Measurements from ENCODE around the gene MYBPC3. TPM values are rescaled to one million over a fixed set of nuclear protein-coding genes. Genes with fewer than 3 reads are reported as not detected.

The MYBPC3 gene
- total RNA-seq, 1 experiment from 2014 or later: not detected

GRCh38 chr11:47302853-47303252 is 49.6 kb downstream of the MYBPC3 start:
- intact Hi-C loops (cut with micrococcal nuclease): no loop called here
- Mint-ChIP-seq H3K36me3 (ENCODE audit: insufficient read depth, unreplicated experiment) (peaks cover 69% of the 10 kb centered on the region), H3K27ac (ENCODE audit: low read depth, unreplicated experiment) (no peak overlapping the region), H3K4me1 (ENCODE audit: insufficient read depth, unreplicated experiment) (no peaks in the 10 kb centered on the region), H3K27me3 (ENCODE audit: insufficient read depth, unreplicated experiment) (no peaks in the 10 kb centered on the region), H3K4me3 (ENCODE audit: unreplicated experiment) (no peak overlapping the region), H3K9me3 (ENCODE audit: unreplicated experiment) (peaks cover 8% of the 10 kb centered on the region)
- POLR2A ChIA-PET: no interaction called here
- CTCF ChIA-PET: no interaction called here
- TF ChIP-seq CTCF (IDR thresholded peaks at IDR 0.05; ENCODE audit: unreplicated experiment): no peak
- no TSS peak for BruUV-seq (replicated peaks)
- DNase-seq (ENCODE audit: unreplicated experiment): no peak

- no peak for TF ChIP-seq CTCF (IDR thresholded peaks at IDR 0.05; ENCODE audit: unreplicated experiment)
- intact Hi-C loops (cut with micrococcal nuclease): no loop called here
- peaks cover 8% of the 10 kb centered on the region for H3K9me3 Mint-ChIP-seq (ENCODE audit: unreplicated experiment)
- H3K36me3 Mint-ChIP-seq (ENCODE audit: insufficient read depth, unreplicated experiment): peaks cover 74% of the 10 kb centered on the region
- DNase-seq (ENCODE audit: unreplicated experiment): no peak
- no peak overlapping the region for H3K27ac Mint-ChIP-seq (ENCODE audit: low read depth, unreplicated experiment)
- no peaks in the 10 kb centered on the region for H3K27me3 Mint-ChIP-seq (ENCODE audit: insufficient read depth, unreplicated experiment)
- BruUV-seq (replicated peaks): no TSS peak
- no peak overlapping the region for H3K4me3 Mint-ChIP-seq (ENCODE audit: unreplicated experiment)
- CTCF ChIA-PET: interaction anchor here (1.4 kb wide), 1 partner anchor 56 kb away, joined by 3 read pairs; no protein-coding TSS in a partner anchor
- H3K4me1 Mint-ChIP-seq (ENCODE audit: insufficient read depth, unreplicated experiment): no peaks in the 10 kb centered on the region
- POLR2A ChIA-PET: no interaction called here
Measured at GRCh38 chr11:47299078-47299477, 53.4 kb downstream of the MYBPC3 start.

GRCh38 chr11:47296045-47296444 is 56.5 kb downstream of the MYBPC3 start:
- Mint-ChIP-seq H3K4me1 (ENCODE audit: insufficient read depth, unreplicated experiment) (no peaks in the 10 kb centered on the region), H3K4me3 (ENCODE audit: unreplicated experiment) (no peak overlapping the region), H3K27ac (ENCODE audit: low read depth, unreplicated experiment) (no peak overlapping the region), H3K27me3 (ENCODE audit: insufficient read depth, unreplicated experiment) (no peaks in the 10 kb centered on the region), H3K36me3 (ENCODE audit: insufficient read depth, unreplicated experiment) (peaks cover 79% of the 10 kb centered on the region), H3K9me3 (ENCODE audit: unreplicated experiment) (no peaks in the 10 kb centered on the region)
- CTCF ChIA-PET: no interaction called here
- no TSS peak for BruUV-seq (replicated peaks)
- no peak for TF ChIP-seq CTCF (IDR thresholded peaks at IDR 0.05; ENCODE audit: unreplicated experiment)
- no peak for DNase-seq (ENCODE audit: unreplicated experiment)
- intact Hi-C loops (cut with micrococcal nuclease): no loop called here
- POLR2A ChIA-PET: interaction anchor here (1.0 kb wide), 1 partner anchor 25 kb away, joined by 4 read pairs; no protein-coding TSS in a partner anchor

- TF ChIP-seq CTCF (IDR thresholded peaks at IDR 0.05; ENCODE audit: unreplicated experiment): no peak
- H3K4me1 Mint-ChIP-seq (ENCODE audit: insufficient read depth, unreplicated experiment): no peaks in the 10 kb centered on the region
- no TSS peak for BruUV-seq (replicated peaks)
- H3K27me3 Mint-ChIP-seq (ENCODE audit: insufficient read depth, unreplicated experiment): no peaks in the 10 kb centered on the region
- no peak overlapping the region for H3K4me3 Mint-ChIP-seq (ENCODE audit: unreplicated experiment)
- intact Hi-C loops (cut with micrococcal nuclease): no loop called here
- POLR2A ChIA-PET: interaction anchor here (1.0 kb wide), 1 partner anchor 25 kb away, joined by 4 read pairs; no protein-coding TSS in a partner anchor
- H3K36me3 Mint-ChIP-seq (ENCODE audit: insufficient read depth, unreplicated experiment): peaks cover 83% of the 10 kb centered on the region
- DNase-seq (ENCODE audit: unreplicated experiment): no peak
- no peaks in the 10 kb centered on the region for H3K9me3 Mint-ChIP-seq (ENCODE audit: unreplicated experiment)
- H3K27ac Mint-ChIP-seq (ENCODE audit: low read depth, unreplicated experiment): no peak overlapping the region
- CTCF ChIA-PET: no interaction called here
Measured at GRCh38 chr11:47295385-47295784, 57.1 kb downstream of the MYBPC3 start.
